GM12878 (cell line): ENCODE measurements around the gene FMNL2. TPM values are rescaled to one million over a fixed set of nuclear protein-coding genes. Genes with fewer than 3 reads are reported as not detected.

Source experiments
- ATAC-seq: fragments of 200-7000 bp; cut with Tn5 transposase; 3 replicates; pipeline ENCODE4 v1.9.1; 2020; ENCODE audit warnings: mild to moderate bottlenecking, moderate library complexity
- BruUV-seq: library from RNA; stranded (reverse); fragments of 400-500 nt; replicated peaks from 2 replicates; lab custom pipeline; 2021; lab: Mats Ljungman, UMichigan
- CTCF ChIA-PET: fragments of 300-600 bp; sonication (Branson Sonifier 250); formaldehyde crosslinking; extraction: SDS; loops from one replicate; lab custom pipeline; 2021; ENCODE audit warnings: inconsistent platforms; lab: Yijun Ruan, JAX
- POLR2A ChIA-PET: fragments of 350-600 bp; formaldehyde crosslinking; extraction: SDS; loops from one replicate; lab custom pipeline; 2021; ENCODE audit warnings: inconsistent platforms; lab: Charles Lee
- RAD21 ChIA-PET: fragments of 300-600 bp; sonication (Branson Sonifier 250); formaldehyde crosslinking; loops from one replicate; lab custom pipeline; 2023; ENCODE audit warnings: antibody characterized with exemption; ENCODE audit not compliant: unreplicated experiment; lab: Charles Lee
- SMC1A ChIA-PET: fragments of 300-600 bp; sonication (Branson Sonifier 250); formaldehyde crosslinking; loops from one replicate; lab custom pipeline; 2023; ENCODE audit not compliant: unreplicated experiment, uncharacterized antibody; lab: Charles Lee
- DNase-seq: peaks from one replicate; pipeline ENCODE4 v3.0.0-alpha.2; 2011; ENCODE audit warnings: low read depth, low spot score
- FAIRE-seq: peaks from 3 replicates; lab custom pipeline; 2011; peaks lifted over from hg19 to GRCh38; lab: Jason Lieb, UNC
- H2AFZ ChIP-seq: 2 replicates; pipeline ENCODE4 v1.6.0; 2011; ENCODE audit warnings: low read depth, low read length, control low read depth; ENCODE audit not compliant: control insufficient read depth
- H3K27ac ChIP-seq: 2 replicates; pipeline ENCODE4 v1.5.1; 2011; ENCODE audit warnings: control low read depth; ENCODE audit not compliant: control insufficient read depth, insufficient read depth
- H3K27me3 ChIP-seq, 2 experiments: replicated peaks in 1 of 2; 2 replicates each; pipeline versions ENCODE4 v1.6.0 to v1.6.1; 2011; ENCODE audit warnings: low read length in 1 of 2; ENCODE audit not compliant: control insufficient read depth in 2 of 2, insufficient read depth in 2 of 2
- H3K36me3 ChIP-seq, 2 experiments: 2 replicates each; pipeline ENCODE4 v1.5.1; 2011; ENCODE audit warnings: low read length in 1 of 2; ENCODE audit not compliant: control insufficient read depth in 2 of 2, insufficient read depth in 2 of 2
- H3K4me1 ChIP-seq: 2 replicates; pipeline ENCODE4 v1.6.1; 2011; ENCODE audit warnings: mild to moderate bottlenecking, low read length, moderate library complexity, mixed read lengths; ENCODE audit not compliant: control insufficient read depth, insufficient read depth
- H3K4me2 ChIP-seq: 2 replicates; pipeline ENCODE4 v1.6.0; 2011; ENCODE audit warnings: control low read depth; ENCODE audit not compliant: control insufficient read depth, insufficient read depth
- H3K4me3 ChIP-seq: fragments of 200-600 bp; sonication (generic); 2 replicates; pipeline ENCODE4 v1.5.1; 2016
- H3K79me2 ChIP-seq: 2 replicates; pipeline ENCODE4 v1.6.0; 2011; ENCODE audit warnings: low read length; ENCODE audit not compliant: control insufficient read depth, insufficient read depth
- H3K9ac ChIP-seq: 2 replicates; pipeline ENCODE4 v1.8.0; 2011; ENCODE audit warnings: low read length, control low read depth, mixed read lengths; ENCODE audit not compliant: control insufficient read depth, insufficient read depth
- H3K9me3 ChIP-seq: replicated peaks from 3 replicates; pipeline ENCODE4 v1.5.1; 2011; ENCODE audit warnings: mild to moderate bottlenecking, low read length; ENCODE audit not compliant: control insufficient read depth, insufficient read depth
- H4K20me1 ChIP-seq: 2 replicates; pipeline ENCODE4 v1.6.0; 2011; ENCODE audit not compliant: control insufficient read depth, insufficient read depth
- BRCA1 ChIP-seq: IDR thresholded peaks from 2 replicates; pipeline ENCODE4 v1.6.1; 2011; ENCODE audit warnings: low read depth, low read length, improper control_type of control experiment
- FOXM1 ChIP-seq: IDR thresholded peaks from 2 replicates; pipeline ENCODE4 v1.6.1; 2012; ENCODE audit warnings: low read depth, mild to moderate bottlenecking, inconsistent platforms, low read length, moderate library complexity
- MEF2A ChIP-seq: IDR thresholded peaks from 2 replicates; pipeline ENCODE4 v1.6.1; 2011; ENCODE audit warnings: low read depth, mild to moderate bottlenecking, low read length, moderate library complexity; ENCODE audit not compliant: insufficient read depth
- POU2F2 ChIP-seq: IDR thresholded peaks from 3 replicates; pipeline ENCODE4 v1.6.1; 2011; ENCODE audit warnings: low read depth, mild to moderate bottlenecking, low read length, borderline replicate concordance
- RAD51 ChIP-seq: fragments of 450-650 bp; IDR thresholded peaks from 2 replicates; pipeline ENCODE4 v1.6.1; 2016; ENCODE audit warnings: moderate library complexity, mild to moderate bottlenecking, inconsistent platforms
- TCF3 ChIP-seq: IDR thresholded peaks from 2 replicates; pipeline ENCODE4 v1.6.1; 2012; ENCODE audit warnings: low read depth, mild to moderate bottlenecking, low read length, borderline replicate concordance; ENCODE audit not compliant: insufficient read depth
- in situ Hi-C: fragments of 300-500 bp; cut with MboI; formaldehyde crosslinking; loops from 9 replicates; pipeline ENCODE4 v1.14.3; 2018; ENCODE audit warnings: mixed read lengths
- intact Hi-C: fragments of 100-400 bp; cut with micrococcal nuclease; formaldehyde crosslinking; loops from one replicate; pipeline ENCODE4 v1.14.2; 2022; ENCODE audit not compliant: unreplicated experiment
- polyA plus RNA-seq, 11 experiments: library from polyadenylated mRNA; depleted of rRNA in 4 of 11; unstranded in 6 of 11; stranded (reverse) in 5 of 11; fragments of >200 nt; fragmentation: Nextera tagmentation in 4 of 11; fragmentation: Illumina TruSeq in 1 of 11; extraction: Ambion mirVana in 4 of 11; extraction: Trizol in 1 of 11; gene quantifications; 1 replicate in 1 of 11; 2 replicates in 10 of 11; pipeline versions ENCODE4 v1.2.1 to v1.2.3, GENCODE V29; 2011 to 2016; ENCODE audit warnings: inconsistent platforms in 2 of 11, missing spikeins in 2 of 11, low read depth in 1 of 11
- total RNA-seq, 4 experiments: library from RNA; depleted of rRNA in 3 of 4; stranded (reverse); fragments of >200 nt in 3 of 4; fragmentation: Illumina TruSeq in 1 of 4; extraction: Trizol in 1 of 4; gene quantifications; 2 replicates each; pipeline versions ENCODE4 v1.2.1 to v1.2.3, GENCODE V29; 2013 to 2021
- TF ChIP-seq, protein P1 (sequence below): fragments of 450-650 bp; IDR thresholded peaks from 2 replicates; pipeline ENCODE4 v1.6.1; 2016; ENCODE audit warnings: mild to moderate bottlenecking

Gene FMNL2
- total and polyA plus RNA-seq, 10 of the 15 experiments (the other 5 are each of a cell fraction or from before 2014, with no cell fraction given) = 0.13 to 9.9 (median 0.35) TPM

DNA sequence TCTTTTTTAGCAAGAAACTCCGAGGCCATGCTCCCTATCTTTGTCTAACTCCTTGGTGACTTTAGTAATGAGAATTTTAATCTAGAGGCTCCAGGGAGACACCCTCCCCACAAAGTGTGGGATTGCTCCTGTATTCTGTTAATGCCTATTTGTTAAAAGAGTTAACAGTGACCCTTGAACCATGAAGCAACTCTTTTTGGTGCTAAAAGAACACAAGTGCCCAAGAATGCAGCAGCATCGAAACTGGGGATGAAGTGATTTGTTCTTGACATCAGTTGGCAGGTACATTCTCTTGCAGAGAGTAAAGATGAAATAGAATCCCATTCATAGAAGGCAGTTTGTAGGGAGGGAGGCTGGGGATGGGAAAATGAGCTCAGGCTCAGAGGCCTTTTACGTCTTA lies 50.0 kb downstream of the FMNL2 start (continued):
- TF ChIP-seq, protein P1, sequence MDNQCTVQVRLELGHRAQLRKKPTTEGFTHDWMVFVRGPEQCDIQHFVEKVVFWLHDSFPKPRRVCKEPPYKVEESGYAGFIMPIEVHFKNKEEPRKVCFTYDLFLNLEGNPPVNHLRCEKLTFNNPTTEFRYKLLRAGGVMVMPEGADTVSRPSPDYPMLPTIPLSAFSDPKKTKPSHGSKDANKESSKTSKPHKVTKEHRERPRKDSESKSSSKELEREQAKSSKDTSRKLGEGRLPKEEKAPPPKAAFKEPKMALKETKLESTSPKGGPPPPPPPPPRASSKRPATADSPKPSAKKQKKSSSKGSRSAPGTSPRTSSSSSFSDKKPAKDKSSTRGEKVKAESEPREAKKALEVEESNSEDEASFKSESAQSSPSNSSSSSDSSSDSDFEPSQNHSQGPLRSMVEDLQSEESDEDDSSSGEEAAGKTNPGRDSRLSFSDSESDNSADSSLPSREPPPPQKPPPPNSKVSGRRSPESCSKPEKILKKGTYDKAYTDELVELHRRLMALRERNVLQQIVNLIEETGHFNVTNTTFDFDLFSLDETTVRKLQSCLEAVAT = no peak
- no peak for TF ChIP-seq MEF2A
- no peak for TF ChIP-seq TCF3
- no peak for TF ChIP-seq BRCA1

DNA sequence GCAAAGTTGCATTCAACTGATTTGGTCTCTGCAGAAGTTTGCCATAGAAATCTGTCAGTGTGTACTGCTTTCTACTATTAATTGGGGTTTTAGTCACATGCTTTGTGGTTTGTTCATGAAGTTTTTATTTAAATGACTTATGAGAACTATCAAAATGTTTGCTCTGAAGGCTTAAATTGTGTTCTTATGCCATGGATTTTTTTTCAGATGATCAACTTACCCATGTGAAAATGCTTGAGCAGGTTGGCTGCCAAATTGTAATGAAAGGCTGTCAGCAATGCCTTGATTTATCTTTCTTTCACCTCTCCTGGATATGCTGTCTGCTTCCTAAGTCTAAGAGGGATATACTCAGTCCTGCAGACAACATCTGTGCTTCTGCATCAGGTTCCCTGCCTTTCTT lies 50.7 kb downstream of the FMNL2 start:
- ChIA-PET CTCF (interaction anchor here (0.9 to 1.1 kb wide), 2 partner anchors 18 to 60 kb away, joined by 3 read pairs; no protein-coding TSS in a partner anchor), SMC1A (interaction anchor here (2.1 to 2.3 kb wide), 2 partner anchors 11 to 21 kb away, joined by 6 to 11 read pairs; no protein-coding TSS in a partner anchor), RAD21 (interaction anchor here (1.0 to 1.6 kb wide), 2 partner anchors 20 to 22 kb away, joined by 3 to 5 read pairs; no protein-coding TSS in a partner anchor), POLR2A (no interaction called here)
- Histone ChIP-seq H2AFZ (no peak overlapping the region), H3K9me3 (no peaks in the 10 kb centered on the region), H3K27me3 (no peaks in the 10 kb centered on the region), H3K9ac (no peak overlapping the region), H3K4me2 (no peak overlapping the region), H4K20me1 (no peaks in the 10 kb centered on the region), H3K4me1 (no peaks in the 10 kb centered on the region), H3K27ac (no peak overlapping the region), H3K36me3 (no peaks in the 10 kb centered on the region), H3K4me3 (no peak overlapping the region), H3K79me2 (no peaks in the 10 kb centered on the region)
- DNase-seq (no peak), FAIRE-seq (no peak), ATAC-seq (no peak; the same call in 2 of the 3 replicates)
- in situ Hi-C loops = no loop called here
- no TSS peak for BruUV-seq
- TF ChIP-seq FOXM1 (no peak), TCF3 (no peak), POU2F2 (no peak), RAD51 (no peak)
- intact Hi-C loops = no loop called here
